HFFc6 (cell line): ENCODE results near the gene MBNL2. TPM values are rescaled to one million over a fixed set of nuclear protein-coding genes. Genes with fewer than 3 reads are reported as not detected.

ENCODE experiments used
- DNase-seq: peaks from one replicate; pipeline ENCODE4 v3.0.0-alpha.2; 2018
- H3K27ac Mint-ChIP-seq: 2 replicates; pipeline ENCODE4 v1.8.0; 2020; ENCODE audit warnings: mild to moderate bottlenecking, mixed read lengths
- H3K27me3 Mint-ChIP-seq: 2 replicates; pipeline ENCODE4 v1.8.0; 2021; ENCODE audit warnings: mild to moderate bottlenecking, moderate library complexity, mixed read lengths; ENCODE audit not compliant: insufficient read depth
- H3K36me3 Mint-ChIP-seq: 2 replicates; pipeline ENCODE4 v1.8.0; 2021; ENCODE audit warnings: low read depth, mixed read lengths
- H3K4me1 Mint-ChIP-seq: 2 replicates; pipeline ENCODE4 v1.8.0; 2020; ENCODE audit warnings: low read depth, mixed read lengths
- H3K4me3 Mint-ChIP-seq: 2 replicates; pipeline ENCODE4 v1.8.0; 2020; ENCODE audit warnings: mild to moderate bottlenecking, moderate library complexity, mixed read lengths
- H3K9me3 Mint-ChIP-seq: 2 replicates; pipeline ENCODE4 v1.8.0; 2020; ENCODE audit warnings: mild to moderate bottlenecking, mixed read lengths
- CTCF ChIP-seq: fragments of 200-600 bp; sonication (generic); IDR thresholded peaks from 2 replicates; pipeline ENCODE4 v1.5.0; 2021; ENCODE audit warnings: antibody characterized with exemption, mild to moderate bottlenecking
- total RNA-seq, 6 experiments: library from RNA; stranded (reverse); fragmentation: NEBNext Ultra II Directional; extraction: Animal tissue kit (Norgen Biotek cat#: 25700); gene quantifications; 2 replicates in 1 of 6; 3 replicates in 5 of 6; pipeline ENCODE4 v1.2.3, GENCODE V29; 2021

MBNL2 gene
- total RNA-seq, 6 experiments from 2014 or later, result 78.5 to 138 (median 99.8) TPM

DNA sequence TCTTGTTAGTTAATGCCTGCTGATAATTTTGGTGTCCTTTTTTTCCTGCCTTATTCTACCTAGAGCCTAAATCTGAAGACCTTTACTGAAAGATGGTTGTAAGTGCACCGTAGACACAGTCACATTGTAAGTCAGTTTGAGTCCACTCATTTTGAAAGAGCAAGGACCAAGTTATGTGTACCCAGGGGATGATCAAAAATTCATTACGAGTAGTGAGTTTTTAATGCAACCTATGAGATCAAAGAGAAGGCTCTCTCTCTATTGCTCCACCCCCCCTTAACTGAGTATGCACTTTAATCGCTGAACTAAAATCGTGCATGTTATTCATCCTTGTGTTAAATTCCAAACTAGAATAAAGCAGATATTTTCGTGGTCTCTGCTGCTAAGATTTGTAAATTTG is 213.7 kb downstream of the MBNL2 start:
- H3K27ac Mint-ChIP-seq, result peak overlapping the region; percentile 10; the same call in 1 of the 2 replicates
- no peak for TF ChIP-seq CTCF
- H3K27me3 Mint-ChIP-seq, result peaks cover 2% of the 10 kb centered on the region; the same call in 1 of the 2 replicates
- no peaks in the 10 kb centered on the region for H3K9me3 Mint-ChIP-seq
- peak overlapping the region; percentile 99 for H3K4me3 Mint-ChIP-seq
- peaks cover 31% of the 10 kb centered on the region for H3K4me1 Mint-ChIP-seq
- H3K36me3 Mint-ChIP-seq, result no peaks in the 10 kb centered on the region
- DNase-seq, result peak; percentile 10

DNA sequence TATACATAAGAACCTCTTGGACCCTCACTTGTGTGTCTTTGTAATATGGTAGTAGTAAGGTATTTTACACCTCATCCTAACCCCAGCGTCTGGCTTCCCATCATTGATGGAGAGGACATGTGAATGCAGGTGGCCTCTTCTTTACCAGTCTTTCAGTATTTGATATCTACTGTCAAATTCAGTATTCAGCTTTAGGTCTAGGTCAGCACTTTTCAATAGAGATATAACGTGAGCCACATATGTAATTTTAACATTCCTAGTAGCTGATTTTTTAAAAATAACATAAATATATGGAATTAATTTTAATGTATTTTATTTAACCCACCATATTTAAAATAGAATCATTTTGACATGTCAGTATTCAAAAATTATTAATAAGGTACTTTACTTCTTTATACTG is 214.7 kb downstream of the MBNL2 start:
- peaks cover 2% of the 10 kb centered on the region; the same call in 1 of the 2 replicates for H3K27me3 Mint-ChIP-seq
- TF ChIP-seq CTCF, result no peak
- peak overlapping the region; percentile 99; the same call in 1 of the 2 replicates for H3K4me3 Mint-ChIP-seq
- no peak for DNase-seq
- H3K4me1 Mint-ChIP-seq, result peaks cover 21% of the 10 kb centered on the region
- no peaks in the 10 kb centered on the region for H3K9me3 Mint-ChIP-seq
- H3K36me3 Mint-ChIP-seq, result no peaks in the 10 kb centered on the region
- no peak overlapping the region for H3K27ac Mint-ChIP-seq

DNA sequence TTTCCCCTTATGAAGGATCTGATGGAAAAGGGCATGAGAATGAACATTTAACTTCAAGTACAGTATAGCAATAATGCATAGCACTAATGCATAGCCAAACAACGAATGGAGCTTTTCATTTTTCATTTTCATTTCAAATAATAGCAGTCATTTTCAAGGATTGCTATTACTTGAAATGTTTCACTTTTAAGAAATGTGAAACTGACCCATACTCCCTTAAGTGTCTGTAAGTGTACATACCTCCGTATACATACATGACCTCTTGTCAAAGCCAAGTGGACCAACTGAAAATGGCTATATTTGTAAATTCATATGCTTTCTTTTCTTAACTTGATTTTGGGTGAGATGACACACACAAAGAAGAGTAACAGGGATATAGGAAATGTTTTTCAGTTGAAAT is 215.6 kb downstream of the MBNL2 start:
- Mint-ChIP-seq H3K4me3 (no peak overlapping the region), H3K36me3 (no peaks in the 10 kb centered on the region), H3K27me3 (peaks cover 2% of the 10 kb centered on the region; the same call in 1 of the 2 replicates), H3K27ac (no peak overlapping the region), H3K4me1 (peaks cover 14% of the 10 kb centered on the region), H3K9me3 (no peaks in the 10 kb centered on the region)
- no peak for DNase-seq
- no peak for TF ChIP-seq CTCF

DNA sequence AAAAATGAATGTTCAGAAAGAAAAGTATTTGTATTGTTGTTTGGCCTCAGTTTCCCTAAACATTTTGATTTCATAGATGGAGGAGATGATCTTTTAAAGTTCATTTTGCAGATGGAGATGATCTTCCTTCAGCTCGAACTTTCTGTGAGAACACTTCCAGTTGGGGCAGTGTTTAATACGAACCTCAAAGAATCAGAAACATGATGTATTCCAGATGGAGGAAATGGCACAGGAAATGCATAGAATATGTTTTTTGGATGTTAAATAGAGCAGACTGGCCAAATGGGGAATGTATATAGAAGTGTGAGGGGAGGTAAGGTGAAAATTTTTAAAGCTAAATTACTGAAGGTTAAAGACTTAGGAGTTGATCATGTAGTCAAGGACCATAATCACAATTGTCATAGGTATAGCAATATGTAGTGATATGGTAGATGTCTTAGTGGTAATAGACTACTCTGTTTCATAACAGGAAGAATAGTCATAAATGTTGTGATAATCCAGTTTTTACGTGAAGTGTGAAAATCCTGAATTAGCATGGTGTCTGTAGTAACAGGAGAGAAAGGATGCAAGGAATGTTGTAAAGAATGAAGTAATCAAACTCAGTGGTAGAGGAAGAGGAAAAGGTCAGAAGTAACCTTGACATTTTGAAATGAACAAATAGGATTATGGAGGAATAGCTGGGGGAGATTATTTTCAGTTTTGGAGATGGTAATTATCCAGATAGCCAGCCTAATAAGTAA is 216.9 kb downstream of the MBNL2 start:
- Mint-ChIP-seq H3K4me3 (no peak overlapping the region), H3K4me1 (peaks cover 14% of the 10 kb centered on the region), H3K27ac (no peak overlapping the region), H3K27me3 (peaks cover 2% of the 10 kb centered on the region; the same call in 1 of the 2 replicates), H3K9me3 (no peaks in the 10 kb centered on the region), H3K36me3 (no peaks in the 10 kb centered on the region)
- no peak for TF ChIP-seq CTCF
- DNase-seq, result no peak

DNA sequence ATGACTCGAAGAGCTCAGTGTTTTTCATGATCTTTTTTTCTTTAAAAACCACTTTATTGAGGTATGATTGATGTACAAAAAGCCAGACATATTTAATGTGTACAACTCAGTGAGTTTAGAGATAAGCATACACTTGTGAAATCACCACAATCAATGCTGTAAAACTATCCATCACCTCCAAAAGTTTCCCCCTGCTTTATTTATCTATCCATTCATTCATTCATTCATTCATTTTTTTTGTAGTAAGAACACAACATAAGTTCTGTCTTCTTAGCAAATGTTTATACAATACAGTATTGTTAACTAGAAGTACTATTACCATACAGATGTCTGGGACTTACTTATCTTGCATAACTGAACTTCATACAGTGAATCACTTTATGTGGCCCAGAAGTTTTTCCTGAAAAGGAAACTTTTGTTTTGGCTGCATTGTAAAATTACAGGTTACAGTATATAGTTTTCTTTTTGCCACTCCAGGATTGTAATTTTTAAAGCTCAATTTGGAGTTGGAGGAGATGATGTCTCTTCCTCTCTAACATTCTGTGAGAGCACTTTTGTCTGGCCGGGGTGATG is 218.6 kb downstream of the MBNL2 start:
- Mint-ChIP-seq H3K27me3 (no peaks in the 10 kb centered on the region), H3K4me1 (peaks cover 12% of the 10 kb centered on the region), H3K27ac (no peak overlapping the region), H3K4me3 (no peak overlapping the region), H3K36me3 (peaks cover 5% of the 10 kb centered on the region; the same call in 1 of the 2 replicates), H3K9me3 (no peaks in the 10 kb centered on the region)
- DNase-seq, result no peak
- TF ChIP-seq CTCF, result no peak
